Measurements from ENCODE around the gene PKP1.

The PKP1 gene

GRCh38 chr1:201261771-201262547 is 21.3 kb upstream of the PKP1 start:
- no peak for DNase-seq

DNA sequence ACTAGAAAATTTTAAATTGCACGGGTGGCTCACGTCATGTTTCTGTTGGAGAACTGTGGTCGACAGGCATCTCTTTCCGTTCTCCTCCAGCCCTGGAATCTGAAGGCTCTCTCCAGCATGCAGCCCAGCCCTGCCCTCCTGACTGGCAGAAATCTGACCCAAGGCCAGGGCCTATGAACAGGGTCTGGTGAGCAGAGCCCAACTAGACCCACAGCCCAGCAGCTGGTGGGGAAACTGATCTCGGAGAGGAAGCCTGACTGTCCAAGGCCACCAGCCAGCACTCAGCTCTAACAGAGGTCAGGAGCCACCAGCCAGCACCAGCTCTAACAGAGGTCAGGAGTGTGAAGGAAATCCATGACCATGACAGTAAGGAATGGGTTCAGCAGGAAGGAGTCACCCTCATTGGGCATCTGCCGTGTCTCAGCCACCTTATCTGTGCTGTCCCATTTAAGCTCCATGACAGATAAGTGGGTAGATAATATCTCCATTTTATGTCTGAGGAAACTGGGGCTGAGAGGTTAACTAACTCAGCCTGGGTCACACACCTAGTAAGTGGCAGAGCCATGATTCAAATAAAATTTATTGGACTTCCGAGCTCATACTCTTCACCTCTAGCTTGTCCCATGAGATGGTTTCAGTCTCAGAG is 20.2 kb upstream of the PKP1 start:
- no peak for DNase-seq

GRCh38 chr1:201264072-201264471 is 19.2 kb upstream of the PKP1 start:
- DNase-seq, result no peak

- DNase-seq, result no peak
These were observed 18.8 kb upstream of the PKP1 start for GRCh38 chr1:201264554-201264953.

DNA sequence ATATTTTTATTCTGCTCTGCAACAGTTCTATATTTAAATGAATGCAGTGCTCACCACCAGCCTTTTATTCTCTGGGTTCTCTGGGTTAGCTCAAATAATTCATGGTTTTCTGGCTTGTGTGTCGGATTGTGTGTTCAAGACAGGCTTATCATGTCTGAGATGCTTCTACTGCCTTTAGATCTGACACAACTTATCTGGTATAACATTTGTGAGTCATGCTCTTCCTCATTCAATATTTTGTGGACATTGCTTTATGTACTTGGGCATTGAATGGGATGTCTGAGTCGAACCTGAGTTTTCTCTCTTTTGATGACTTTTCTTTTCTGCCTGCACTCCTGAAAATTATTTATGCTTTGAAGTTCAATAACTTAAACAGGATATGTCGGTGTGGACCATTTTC is 17.6 kb upstream of the PKP1 start:
- DNase-seq, result no peak

DNA sequence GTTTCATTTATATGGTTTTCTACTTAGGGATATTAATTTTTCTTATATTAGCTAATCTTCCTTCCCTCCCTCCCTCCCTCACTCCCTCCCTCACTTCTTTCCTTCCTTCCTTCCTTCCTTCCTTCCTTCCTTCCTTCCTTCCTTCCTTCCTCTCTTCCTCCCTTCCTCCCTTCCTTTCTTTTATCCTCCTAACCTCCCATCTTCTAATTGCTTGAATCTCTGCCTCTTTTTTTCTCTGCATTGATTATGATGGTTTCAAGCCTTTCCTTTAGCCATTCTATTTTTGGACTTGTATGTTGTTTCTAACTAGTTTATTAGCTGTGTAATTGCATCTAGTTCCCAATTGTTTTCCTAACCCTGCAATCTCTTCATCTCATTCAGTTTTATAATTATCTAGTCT is 17.0 kb upstream of the PKP1 start:
- no peak for DNase-seq

GRCh38 chr1:201266774-201267173 is 16.5 kb upstream of the PKP1 start:
- no peak for DNase-seq

DNA sequence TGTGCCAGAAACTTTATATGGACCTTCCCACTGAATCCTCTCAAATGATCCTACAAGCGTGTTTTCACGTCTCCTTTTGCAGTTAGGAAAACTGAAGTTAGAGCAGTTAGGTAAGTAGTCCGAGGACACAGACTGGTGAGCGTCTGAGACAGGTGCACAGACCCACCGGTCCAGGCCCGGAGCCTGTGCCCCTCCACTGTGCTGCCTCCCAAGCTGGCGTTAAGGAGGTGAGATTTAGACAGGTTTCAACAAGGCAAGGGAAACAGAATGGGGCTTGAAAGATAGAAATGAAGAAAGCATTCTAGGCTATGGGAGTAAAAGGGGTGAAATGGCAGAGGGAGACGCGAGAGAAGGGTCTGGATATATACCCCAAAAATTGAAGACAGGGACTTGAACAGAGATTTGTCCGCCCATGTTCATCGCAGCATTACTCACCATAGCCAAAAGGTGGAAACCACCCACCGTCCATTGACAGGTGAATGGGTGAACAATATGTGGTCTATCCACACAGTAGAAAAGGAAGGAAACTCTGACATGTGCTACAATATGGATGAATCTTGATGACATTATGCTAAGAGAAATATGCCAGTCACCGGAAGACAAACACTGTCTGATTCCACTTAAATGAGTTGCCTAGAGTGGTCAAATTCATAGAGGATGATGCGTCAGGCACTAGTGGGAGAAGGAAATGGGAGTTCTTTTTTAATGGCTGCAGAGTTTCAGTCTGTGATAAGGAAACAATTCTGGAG is 15.7 kb upstream of the PKP1 start:
- no peak for DNase-seq

- DNase-seq, result no peak
These were observed 14.6 kb upstream of the PKP1 start for GRCh38 chr1:201268604-201269151.

DNA sequence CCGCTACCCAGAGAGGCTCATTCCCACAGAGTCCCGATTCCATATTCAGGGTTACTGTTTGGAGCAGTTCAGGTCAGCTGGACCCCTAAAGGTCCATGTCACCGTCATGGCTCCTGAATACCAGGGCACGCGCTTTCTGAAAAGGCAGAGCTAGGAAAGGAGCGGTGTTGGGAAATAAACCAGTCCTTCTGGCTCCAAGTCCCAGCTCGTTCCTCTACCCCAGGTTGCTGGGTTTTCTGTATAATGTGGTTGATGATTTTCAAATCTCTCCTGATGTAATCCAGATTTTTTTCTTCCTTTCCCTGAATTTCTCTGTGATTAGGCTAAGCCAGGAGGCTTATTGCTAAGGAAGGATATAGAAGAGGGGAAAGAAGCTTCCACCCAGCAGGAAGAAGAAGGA is 14.0 kb upstream of the PKP1 start:
- no peak for DNase-seq

- no peak for DNase-seq
These were observed 13.4 kb upstream of the PKP1 start for GRCh38 chr1:201269900-201270410.

DNA sequence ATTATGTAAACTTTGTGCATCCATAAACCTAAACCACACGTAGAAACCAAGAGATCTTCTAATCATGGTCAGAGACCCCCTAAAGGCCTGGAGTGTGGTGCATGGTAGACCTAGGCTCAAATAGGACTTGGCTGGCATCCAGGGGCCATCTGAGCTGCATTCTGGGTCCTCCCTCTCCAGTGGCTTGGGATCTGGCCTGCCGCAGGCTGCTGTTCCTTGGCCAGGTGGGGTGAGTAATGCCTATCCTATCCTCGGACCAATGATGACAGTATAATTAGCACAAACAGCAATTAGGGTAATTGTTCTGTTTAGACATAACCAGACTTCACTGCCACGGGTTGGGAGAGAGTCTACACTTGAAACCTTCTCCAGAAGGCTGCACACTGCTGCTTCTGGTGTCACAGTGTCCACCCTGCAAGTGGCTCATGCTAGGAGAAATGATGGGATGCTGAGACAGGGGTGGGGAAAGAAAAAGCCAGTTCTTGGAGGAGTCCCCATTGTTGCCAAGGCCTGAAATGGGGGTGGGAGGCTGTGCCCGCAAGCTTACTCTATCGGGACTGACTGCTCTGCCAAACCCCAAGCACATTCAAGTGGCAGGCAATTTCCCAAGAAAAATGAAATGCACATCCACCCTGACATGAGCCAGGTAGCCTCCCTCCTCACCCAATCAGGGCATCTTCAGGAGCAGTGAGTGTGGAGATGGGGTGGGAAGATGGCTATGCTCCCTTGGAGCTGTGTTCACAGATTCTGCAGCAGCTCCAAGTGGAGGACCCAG is 12.5 kb upstream of the PKP1 start:
- DNase-seq, result no peak

GRCh38 chr1:201272799-201273198 is 10.5 kb upstream of the PKP1 start:
- DNase-seq, result no peak

DNA sequence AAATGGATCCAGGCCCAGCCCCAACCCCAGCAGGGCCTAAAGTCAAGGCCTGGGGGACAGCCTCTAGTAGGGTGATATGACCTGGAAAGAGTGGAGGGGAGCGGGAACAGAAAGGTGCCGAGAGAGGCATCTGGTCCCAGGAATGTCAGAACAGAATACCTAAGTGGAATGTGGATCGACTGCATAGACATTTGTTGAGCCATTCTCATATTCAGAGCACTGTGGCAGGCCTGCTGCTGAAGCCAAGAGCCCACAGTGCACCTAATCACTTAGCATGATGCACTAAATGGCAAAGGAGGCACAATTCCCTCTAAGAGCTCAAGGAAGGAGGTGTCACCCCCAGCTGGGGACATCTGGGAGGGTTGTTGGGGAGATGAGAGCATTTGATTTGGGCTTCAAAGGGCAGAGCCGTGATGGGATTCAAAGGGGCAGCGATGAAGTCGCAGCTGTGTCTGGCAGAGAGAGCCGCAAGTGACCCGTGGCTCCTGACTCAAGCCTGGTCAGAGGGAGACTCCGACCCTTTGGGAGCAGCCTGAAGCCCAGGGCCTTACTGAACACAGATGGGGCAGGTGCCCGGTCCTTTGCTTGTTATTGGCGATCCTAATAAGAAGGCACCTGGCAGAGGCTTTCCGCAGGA is 8.6 kb upstream of the PKP1 start:
- DNase-seq, result no peak

DNA sequence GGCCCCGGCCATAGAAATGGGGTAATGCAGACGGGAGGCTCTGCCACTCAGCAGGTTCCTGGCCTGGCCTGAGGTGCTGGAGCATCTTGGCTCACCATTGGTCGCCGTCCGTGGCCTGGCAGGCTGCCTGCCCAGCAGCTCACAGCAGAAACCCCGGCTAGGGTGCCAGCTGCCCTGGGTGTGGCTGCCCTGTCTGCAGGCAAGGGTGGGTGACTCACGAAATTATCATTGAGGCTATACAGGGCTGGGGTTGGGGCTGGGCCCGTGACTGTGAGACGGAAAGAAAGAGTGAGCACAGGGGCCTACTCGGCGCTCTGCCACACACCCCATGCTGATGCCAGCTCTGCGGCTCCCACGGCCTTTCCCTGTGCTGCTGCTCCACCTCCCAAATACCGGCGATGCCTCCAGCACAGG is 8.0 kb upstream of the PKP1 start:
- DNase-seq, result no peak

GRCh38 chr1:201276891-201277290 is 6.4 kb upstream of the PKP1 start:
- no peak for DNase-seq

- no peak for DNase-seq
These were observed 5.9 kb upstream of the PKP1 start for GRCh38 chr1:201277441-201277840.

GRCh38 chr1:201279313-201279712 is 4.0 kb upstream of the PKP1 start:
- DNase-seq, result no peak

- DNase-seq, result no peak
These were observed 2.4 kb upstream of the PKP1 start for GRCh38 chr1:201280884-201281283.

GRCh38 chr1:201281573-201281972 is 1.7 kb upstream of the PKP1 start:
- no peak for DNase-seq

DNA sequence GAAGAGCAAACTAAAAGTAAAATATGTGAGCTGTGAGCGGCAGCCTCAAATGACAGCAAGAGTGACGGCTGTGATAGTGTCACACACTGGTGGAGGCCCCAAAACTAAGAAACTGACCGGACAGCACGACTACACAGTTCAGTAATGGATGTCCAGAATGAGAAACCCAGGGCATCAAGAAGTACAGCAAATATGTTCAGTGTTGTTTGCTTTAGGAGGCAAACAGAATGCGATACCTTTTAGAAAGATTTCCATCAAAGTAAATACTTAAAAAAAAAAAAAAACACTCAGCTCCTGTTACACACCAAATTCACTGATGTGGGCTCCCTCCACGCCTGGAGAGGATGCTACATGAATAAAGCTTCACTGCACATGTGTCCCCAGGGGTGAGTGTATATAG is 1.1 kb upstream of the PKP1 start:
- DNase-seq, result no peak
